Stimulated activated CD4-positive, alpha-beta T cell treated with anti-CD3 and anti-CD28 coated beads, Interleukin-12 subunit alpha, Interleukin-12 subunit beta, amount 100 ng/mL, for 24 hours (primary cell): ENCODE measurements around the gene PSMB7.

Experiments used
- DNase-seq, 2 experiments: peaks; one replicate each; pipeline ENCODE4 v3.0.0-alpha.2; 2020; ENCODE audit warnings: low read depth in 2 of 2

The PSMB7 gene

DNA sequence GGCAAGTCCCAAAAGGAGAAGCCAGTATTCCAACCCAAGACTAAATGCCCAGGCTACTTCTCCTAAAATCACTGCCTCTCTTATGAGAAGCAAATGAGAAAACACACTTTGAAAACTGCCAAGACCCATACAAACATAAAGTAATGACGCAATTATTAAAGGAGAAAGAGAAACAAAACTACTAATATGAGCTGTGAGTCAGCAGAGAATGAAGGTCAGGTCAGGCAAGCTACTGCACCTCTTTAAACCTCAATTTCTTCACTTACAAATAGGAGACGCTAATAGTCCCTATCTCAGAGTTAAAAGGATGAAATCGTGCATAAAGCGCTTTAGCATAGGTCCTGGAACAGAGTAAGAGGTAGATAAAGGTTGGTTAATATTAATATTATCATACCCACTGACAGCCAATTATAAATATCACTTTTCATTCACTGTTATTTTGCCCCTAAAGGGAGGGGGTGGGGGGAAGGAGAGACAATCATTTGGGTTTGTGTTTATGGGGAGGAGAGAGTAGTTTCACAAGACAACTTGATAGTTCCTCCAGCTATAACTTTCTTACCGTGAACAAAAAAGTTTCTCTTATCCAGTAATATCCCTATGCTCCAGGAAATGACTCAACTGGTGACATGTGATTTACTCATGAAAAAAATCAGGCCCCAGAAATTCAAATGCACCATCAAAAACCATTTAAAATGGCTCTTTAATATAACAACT is 3.6 kb downstream of the PSMB7 start:
- no peak for DNase-seq

DNA sequence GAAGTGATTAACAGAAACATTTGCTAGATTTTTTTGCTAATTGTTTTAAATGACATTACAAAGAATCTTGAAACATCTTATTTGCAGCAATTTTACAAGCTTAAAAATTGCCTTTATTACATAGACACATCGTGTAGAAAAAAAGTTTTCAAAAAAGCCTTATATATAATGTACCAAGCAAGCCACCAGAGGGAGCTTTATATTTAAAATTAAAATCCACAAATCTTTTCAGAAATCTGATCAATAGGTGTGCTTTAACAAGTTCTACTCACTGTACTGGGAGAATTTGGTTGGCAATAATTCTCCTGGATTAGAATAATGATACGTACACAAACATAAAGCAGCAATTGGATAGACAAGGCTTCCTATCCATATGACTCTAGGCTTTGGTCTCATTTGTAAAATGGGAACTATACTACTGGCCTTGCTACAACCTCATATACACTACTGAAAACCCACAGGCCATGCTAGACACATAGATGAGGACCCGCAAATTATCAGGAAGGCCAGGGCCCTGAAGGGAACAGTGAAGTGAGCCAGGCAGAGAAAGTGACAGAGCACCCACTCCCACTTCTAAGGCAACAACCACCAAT is 4.8 kb downstream of the PSMB7 start:
- no peak for DNase-seq

DNA sequence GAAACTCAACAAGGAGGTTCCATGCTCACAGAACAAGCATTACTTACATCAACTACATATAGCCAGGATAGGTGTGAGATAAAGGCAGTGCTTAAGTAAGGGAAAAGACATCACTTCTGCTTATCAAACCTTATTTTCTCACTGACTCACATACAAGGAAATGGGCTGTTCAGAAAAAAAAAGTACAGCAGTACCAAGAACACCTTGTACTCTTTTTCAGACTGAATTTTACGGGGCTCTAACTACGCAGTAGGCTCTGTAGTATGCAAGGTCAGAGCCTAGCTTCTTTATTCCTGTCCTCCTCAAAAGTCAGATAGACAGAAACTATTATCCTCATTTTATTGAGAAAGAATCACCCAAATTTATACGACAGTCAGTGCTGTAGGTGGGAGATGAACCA is 5.8 kb downstream of the PSMB7 start:
- no peak for DNase-seq

DNA sequence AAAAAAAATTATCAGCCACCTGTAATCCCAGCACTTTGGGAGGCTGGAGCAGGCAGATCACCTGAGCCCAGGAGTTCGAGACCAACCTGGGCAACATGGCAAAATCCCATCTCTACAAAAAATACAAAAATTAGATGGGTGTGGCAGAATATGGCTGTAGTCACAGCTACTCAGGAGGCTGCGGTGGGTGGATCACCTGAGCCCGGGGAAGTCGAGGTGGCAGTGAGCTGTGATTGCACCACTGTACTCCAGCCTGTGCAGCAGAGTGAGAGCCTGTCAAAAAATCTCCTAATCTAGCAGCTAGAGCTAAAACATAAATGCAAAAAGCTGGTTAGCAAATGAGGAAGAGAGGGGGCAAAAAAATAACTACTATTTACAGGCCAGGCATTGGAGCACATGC is 12.0 kb downstream of the PSMB7 start:
- no peak for DNase-seq

DNA sequence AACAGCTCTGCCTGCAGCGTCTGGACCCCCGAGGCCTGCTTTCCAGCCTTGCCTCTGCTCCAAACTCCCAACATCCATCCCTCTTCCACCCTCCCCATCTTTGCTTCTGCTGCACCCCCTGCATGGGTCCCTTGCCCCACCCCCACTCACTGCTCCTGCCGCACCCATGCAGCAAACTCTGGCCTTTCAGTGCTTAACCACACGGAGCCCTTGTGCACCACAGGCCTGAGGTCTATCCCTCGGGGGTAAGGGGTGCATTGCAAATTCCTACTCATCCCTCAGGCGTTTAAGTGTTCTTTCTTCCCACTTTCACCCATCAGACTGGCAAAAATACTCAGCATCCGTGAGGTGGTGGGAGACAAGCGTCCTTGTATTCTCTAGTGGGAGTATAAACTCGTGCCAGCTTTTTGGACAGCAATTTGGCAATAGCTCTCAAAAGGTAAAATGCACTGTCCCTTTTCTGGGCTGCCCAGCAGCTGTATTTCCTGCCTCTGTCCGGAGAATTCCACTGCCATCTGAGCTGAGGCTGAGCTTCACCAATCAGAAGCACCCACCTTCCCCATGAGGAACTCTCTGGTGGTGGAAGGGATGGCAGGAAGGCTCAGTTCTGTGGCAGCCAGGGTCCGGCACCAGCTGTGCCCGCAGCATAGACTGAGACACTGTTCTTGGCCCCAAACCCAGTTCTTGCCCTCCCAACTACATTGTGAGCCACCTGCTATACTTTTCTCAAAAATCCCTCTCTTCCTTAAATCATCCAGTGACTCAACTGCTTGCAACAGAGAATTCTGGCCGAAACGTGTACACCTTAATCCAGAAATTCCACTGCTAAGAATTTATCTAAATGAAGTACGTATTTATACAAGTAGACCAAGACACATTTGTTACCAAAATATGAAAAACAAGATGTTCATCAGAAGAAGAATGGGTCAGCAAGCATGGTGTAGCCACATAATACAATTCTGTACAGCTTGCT is 15.0 kb downstream of the PSMB7 start:
- DNase-seq: no peak

DNA sequence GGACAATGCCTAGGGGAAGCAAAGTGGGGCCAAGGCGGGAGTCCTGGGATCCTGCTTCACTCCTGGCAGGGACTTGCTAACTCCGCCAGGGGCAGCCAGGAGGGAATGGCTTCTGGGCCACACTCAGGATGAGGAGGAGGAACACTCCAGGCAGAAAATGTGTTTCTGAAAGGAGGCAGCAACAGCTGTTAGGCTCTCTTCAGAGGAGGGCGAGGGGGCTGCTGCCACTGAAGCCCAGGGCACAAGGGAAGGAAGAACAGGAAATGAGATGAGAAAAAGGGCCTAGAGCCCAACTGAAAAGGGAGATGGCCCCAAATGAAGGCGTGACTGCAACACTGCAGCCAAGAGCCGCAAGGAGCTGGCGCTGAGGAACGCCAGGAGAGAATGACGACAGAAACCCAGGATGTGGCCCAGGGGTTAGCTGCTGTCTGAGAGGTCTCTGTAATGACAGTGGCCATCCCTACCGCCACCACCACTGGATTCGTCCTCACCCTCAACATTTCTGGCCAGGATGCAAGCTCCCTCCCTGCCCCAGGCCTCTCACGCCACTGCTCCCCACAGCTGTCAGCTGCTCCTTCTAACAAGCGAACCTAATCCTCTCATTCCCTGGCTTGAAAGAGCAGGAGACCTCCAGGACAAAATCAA is 15.8 kb downstream of the PSMB7 start:
- no peak for DNase-seq

DNA sequence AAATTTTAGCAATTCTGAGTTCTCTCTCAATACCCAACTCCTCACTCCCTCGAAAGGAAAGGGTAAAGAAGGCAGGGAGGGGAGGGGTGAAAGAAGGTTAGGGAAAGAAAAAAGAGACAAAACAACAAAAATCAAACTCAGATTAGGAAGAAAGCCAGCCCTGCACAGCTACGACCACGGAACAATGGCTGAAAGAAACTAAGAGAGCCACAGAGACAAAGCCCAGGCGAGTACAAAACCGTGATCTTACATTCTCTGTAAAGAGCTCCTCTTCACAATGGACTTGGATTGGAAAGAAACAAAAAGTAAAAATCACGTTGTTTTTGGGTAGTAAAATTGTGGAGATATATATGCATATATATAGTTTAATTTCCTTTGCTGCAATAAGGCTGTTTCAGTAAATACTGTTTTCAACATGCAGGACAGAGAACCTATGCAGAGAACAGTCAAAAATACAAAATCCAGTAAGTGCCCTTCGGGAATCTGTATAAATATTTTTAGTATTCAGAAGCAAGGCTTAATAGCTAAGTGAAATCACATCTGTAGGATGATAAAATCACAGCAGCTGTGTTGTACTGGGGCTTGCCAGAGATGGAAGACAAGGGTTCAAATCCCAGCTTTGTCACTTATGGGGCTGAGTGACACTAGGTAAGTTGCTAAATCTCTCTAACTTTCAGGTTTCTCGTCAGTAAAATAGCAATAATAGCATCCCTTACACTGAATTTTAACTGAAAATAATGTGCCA is 16.9 kb downstream of the PSMB7 start:
- no peak for DNase-seq

DNA sequence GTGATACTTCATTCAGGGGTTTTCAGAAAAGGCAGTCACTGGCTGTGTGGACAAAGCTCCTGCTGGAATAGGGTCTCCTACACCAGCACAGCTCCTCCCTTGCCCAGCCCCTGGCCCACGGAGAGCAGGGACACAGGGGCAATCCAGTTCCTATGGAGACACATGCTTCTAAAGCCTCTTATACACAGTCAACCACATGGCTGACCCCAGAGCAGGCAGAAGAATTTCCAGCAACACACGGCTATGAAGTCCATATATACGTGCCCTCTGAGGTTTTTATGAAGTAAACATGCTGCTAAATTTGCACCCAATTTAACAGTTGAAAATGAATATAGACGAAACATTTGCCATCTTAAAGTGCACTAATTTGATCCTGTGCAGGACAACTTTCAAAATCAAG is 19.4 kb downstream of the PSMB7 start:
- DNase-seq: no peak

DNA sequence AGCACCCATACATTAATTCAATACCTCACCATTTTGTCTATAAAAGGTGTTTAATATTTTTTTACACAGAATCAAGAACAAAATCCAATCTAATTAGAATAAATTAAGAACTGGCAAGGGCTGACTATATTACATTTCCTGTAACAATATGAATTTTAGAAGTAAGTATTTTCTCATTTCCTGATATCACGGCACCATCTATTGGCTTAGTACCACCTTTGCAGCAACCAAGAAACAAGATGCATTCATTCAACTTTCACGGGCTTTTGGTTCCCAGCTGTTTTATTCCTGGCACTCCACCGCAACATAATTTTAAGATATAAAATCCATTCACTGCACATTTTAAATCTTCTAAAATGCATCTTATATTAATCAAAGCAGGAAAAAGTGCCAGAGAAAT is 20.6 kb downstream of the PSMB7 start:
- DNase-seq: no peak

DNA sequence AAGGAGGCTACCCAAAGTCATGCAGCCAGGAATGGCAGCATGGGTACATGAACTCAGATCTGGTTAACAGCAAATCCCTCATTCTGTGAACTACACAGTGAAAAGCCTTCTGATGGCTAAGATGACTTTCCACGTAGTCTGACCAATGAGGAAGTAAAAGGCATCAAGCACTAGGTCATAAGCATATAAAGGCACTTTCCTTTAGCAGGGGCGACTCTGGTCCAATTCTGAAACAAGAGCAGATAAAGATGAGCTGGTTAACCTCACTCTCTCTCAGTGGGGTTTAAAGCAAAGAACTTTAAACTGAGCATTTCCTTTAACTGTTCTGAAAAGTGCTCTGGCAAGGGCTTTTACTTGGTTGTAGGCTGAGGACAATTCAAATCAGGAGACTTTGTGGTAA is 21.1 kb downstream of the PSMB7 start:
- no peak for DNase-seq

DNA sequence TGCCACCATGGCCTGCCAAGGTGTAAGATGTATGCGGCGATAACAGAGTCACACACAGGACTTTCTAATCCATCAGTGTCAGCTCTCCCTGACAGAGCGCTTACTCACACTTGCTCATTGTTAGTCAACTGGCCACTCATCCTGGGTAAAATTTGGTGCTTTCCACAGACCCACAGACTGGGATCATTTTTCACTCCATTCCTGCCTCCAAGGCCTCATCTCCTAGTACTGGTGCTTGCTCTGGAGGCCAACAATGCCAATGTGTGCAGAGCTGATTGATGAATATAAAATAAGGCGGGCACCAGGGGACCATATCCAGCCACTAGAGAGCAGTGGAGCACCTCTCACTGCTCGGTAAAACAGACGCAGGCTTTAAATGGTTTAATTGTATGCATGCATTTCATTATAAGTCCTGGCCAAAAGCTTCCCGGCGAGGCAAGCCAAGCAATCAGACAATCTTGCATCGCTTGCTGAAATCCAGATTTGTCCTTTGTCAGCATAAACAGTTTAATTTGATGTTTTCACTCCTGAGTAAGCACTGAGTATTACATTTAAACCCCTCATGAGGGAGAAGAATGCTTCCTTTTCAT is 22.3 kb downstream of the PSMB7 start:
- DNase-seq: no peak

DNA sequence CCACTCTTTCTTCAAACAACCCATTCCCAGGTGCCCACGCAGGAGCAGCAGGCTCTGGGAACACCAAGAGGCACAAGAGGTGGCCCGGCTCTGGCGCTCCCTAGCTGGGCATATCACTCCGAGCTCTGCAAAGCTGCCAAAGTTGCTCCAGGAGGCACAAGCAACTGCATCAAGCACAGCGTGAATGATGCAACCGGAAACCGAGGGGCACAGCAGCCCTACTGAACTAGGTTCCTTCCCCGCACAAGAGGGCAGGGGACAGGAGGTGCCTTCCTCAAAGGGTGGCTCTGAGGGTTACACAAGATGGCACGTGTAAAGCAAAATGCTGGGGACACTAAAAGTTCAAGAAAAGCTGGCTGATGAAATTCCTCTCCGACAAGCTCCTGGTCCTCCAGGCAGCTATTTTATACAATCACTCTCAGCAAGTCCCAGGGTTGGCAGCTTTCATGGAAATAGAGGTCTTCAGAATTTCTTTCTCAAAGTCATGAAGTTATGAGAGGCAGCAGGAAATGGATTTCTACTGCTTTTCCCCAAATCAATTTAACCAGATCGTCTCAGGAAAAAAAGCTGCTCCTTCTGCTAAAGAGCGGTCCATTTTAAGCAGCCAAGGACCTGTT is 22.9 kb downstream of the PSMB7 start:
- no peak for DNase-seq

DNA sequence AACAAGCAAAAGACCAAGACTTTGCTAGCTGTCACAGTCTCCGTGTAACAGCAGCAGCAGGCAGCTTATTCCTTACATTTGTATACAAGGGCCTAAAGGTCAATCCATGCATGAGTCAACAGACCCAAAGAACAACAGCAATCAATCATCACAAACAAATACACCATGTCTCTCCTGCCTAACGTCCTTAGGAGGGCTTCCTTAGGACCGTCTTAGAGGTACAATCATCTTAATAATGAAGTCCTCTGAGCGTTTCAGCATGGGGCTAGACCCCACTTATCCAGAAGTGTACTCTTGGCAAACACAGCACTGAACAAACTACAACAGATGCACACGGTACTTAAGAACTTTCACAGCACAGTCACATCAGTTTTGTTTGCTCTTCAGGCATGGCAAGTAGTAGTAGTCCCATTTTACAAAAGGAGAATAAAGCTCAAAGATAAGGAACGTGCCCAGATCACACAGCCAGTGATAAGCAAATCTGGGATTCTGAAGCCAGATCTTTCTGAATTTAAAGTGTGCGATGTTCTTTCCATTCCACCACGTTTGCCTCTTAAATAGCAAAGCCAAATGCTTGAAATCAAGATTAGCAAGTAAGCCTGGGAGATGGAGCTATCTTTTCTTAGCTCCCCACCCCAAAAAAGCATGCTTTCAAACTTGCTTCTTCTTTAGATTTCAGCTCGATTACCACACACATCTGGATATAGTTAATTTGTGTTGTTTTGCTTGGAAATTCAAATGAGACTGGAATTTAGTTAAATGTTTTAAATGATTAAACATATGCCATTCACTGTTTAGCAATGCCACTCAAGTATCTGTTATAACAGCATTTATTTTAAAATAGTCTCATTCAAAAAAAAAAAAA is 24.2 kb downstream of the PSMB7 start:
- DNase-seq: no peak

DNA sequence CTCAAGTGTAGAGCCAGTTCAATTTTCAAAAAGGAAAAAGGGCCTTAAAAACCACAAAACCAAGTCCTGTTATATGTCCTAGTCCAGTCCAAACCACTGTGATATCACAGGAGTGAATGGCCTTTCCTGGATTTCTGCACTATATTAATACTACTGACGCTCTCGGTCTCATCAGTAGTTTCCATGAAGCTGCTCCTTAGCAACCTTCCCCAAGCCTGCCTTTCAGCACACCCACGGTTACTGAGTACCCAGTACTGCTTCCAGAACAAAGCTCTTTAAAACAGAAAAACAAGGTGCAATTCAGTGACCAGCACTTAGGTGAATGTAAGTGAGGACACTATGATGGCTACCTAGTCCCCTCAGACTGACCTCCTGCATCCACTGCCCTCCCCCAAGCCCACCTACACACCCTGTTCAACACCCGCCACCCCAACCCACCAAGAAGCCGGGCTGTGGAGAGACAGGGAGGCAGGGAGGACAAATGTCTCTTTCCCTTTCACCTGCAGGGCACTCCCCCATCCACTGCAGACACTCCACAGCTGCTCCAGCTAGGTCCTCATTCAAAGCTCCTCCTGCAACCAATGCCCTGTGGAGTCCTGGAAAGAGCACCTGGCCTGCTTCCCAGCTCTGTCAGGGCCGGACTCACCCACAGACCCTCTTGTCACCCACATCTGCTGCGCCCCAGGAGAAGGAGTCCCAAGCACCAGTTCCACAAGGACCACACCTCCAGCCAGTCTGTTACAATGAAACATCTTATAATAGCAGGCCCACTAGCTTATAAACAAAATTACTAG is 25.9 kb downstream of the PSMB7 start:
- no peak for DNase-seq

DNA sequence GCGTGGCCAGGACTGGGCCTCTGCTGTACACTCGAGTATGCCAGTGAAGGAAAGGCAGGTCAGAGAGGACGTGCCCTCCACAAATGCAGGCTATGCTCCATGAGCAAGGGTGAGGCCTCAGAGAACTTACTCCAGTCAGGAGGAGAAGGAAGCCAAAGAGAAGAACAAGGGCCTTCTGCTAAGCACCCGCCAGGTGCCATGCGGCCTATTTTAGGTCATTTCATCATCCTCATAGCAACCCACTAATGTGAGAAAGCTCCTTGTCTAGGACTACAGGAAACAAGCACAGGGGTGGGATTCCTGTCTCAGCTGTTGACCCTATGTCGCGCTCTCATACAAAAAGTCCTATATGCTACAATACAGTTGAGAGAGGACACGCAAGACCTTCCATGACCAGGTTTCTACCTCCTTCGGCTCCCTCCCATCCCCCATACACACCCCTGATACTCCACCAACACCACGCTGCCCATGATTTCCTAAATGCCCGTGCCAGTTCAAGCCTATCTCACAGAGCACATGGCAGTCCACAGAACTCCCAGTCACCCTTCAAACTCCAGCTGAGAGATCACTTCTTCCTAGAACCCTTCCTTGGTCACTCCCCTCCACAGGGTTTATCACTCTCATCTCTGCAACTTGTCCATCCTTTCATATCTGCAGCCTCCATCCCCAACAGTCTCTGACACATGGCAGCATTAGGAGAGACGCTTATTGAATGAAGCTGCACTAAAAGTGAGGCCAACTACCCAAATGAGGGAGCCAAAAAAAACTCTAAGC is 26.8 kb downstream of the PSMB7 start:
- DNase-seq: no peak

DNA sequence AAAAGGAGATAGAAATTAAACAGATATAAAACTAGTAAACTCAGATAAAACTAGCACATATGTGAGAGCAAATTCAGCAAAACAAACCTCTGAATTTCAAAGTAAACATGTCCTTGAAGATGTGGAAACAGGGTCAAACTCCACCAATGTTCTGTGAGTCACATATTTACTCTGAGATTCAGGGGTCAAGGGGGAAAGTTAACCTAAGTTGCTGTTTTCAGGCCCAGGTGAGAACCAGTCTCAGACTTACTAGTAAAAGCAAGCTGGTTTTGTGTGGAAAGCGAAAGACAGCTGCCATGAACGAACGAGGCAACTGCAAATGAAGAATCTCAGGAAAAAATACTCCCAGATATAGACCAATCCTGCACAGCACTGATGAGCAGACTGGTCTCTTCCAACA is 29.0 kb downstream of the PSMB7 start:
- DNase-seq: no peak

DNA sequence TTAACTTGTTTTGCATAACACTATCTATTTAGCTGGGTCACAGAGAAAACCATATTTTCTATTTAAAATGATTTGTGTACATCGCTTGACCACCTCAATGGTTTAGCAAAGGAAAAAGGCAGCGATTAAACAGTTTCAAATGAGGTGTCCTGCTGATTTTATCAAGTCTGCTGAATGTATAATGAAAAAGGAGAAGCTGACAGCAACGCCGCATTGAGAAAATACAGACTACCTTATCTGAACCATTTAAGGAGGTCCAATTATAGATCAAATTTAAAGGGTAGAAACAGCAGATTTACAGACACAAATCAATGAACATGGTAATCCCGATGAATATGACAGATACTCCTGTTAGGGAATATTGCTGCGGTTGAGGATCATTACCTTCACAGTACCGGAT is 29.6 kb downstream of the PSMB7 start:
- no peak for DNase-seq

DNA sequence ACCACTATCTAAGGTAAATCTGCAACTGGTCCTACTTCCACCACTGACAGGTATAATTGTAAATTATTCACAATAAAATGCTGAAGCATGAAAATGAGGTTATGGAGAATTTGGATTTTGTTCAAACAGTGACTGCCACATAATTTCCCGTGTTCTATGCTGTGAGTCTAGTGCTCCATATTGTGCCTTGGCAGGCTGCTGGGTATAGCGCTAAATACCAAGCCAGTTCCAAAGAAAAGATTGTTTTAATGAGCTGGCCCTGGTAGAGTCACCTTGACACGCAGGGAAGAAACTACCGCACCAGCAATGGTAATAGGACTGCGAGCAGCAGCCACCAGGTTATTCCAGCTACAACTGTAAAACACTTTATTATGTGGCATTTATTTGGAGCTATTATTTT is 30.4 kb downstream of the PSMB7 start:
- no peak for DNase-seq
